Epidermal melanocyte (primary cell): ENCODE results near the gene NEK9.
"Not testable (repeated sequence)": the region's sequence is repeated elsewhere in the genome, so short reads cannot be mapped to it uniquely, and the experiment has no call there.

Experiments used
- DNase-seq: peaks from one replicate; pipeline ENCODE4 v3.0.0; 2011; ENCODE audit warnings: low spot score; ENCODE audit not compliant: insufficient read length

The NEK9 gene

GRCh38 chr14:75067765-75068164 lies 59.1 kb downstream of the NEK9 start:
- not testable (repeated sequence) for DNase-seq

GRCh38 chr14:75067212-75067611 lies 59.6 kb downstream of the NEK9 start:
- no peak for DNase-seq

- no peak for DNase-seq
These were observed 60.2 kb downstream of the NEK9 start for GRCh38 chr14:75066691-75067090.

- no peak for DNase-seq
These were observed 62.7 kb downstream of the NEK9 start for GRCh38 chr14:75064205-75064567.

- peak; percentile 61 for DNase-seq
These were observed 63.2 kb downstream of the NEK9 start, which contains the start of gene ACYP1 for GRCh38 chr14:75063491-75064204. Gene ACYP1, minus strand, starts transcription at chr14:75064024. Its CDS starts 471 bp downstream, at chr14:75063553.

- DNase-seq: no peak
These were observed 63.8 kb downstream of the NEK9 start for GRCh38 chr14:75063013-75063412.

- no peak for DNase-seq
These were observed 66.4 kb downstream of the NEK9 start for GRCh38 chr14:75060420-75060819.

GRCh38 chr14:75059642-75060041 lies 67.2 kb downstream of the NEK9 start:
- DNase-seq: no peak

GRCh38 chr14:75054421-75054820 lies 72.4 kb downstream of the NEK9 start:
- DNase-seq: no peak

- no peak for DNase-seq
These were observed 73.2 kb downstream of the NEK9 start for GRCh38 chr14:75053396-75054291.

- DNase-seq: no peak
These were observed 75.3 kb downstream of the NEK9 start for GRCh38 chr14:75051556-75051899.

- DNase-seq: peak; percentile 43
These were observed 75.8 kb downstream of the NEK9 start, which contains the start of gene MLH3 for GRCh38 chr14:75050852-75051555. Gene MLH3, minus strand, starts transcription at chr14:75051467. Its CDS starts 1,812 bp downstream, at chr14:75049655.

- no peak for DNase-seq
These were observed 77.1 kb downstream of the NEK9 start for GRCh38 chr14:75049731-75050201.

GRCh38 chr14:75049136-75049535 lies 77.7 kb downstream of the NEK9 start:
- no peak for DNase-seq

- DNase-seq: no peak
These were observed 78.7 kb downstream of the NEK9 start for GRCh38 chr14:75048101-75048500.

GRCh38 chr14:75047506-75047905 lies 79.3 kb downstream of the NEK9 start:
- no peak for DNase-seq

GRCh38 chr14:75046899-75047298 lies 79.9 kb downstream of the NEK9 start:
- no peak for DNase-seq

GRCh38 chr14:75046275-75046674 lies 80.6 kb downstream of the NEK9 start:
- DNase-seq: no peak

GRCh38 chr14:75044752-75045151 lies 82.1 kb downstream of the NEK9 start:
- DNase-seq: no peak

- DNase-seq: no peak
These were observed 82.5 kb downstream of the NEK9 start for GRCh38 chr14:75044322-75044721.

GRCh38 chr14:75042035-75042434 lies 84.8 kb downstream of the NEK9 start:
- DNase-seq: peak; percentile 57

GRCh38 chr14:75041613-75042012 lies 85.2 kb downstream of the NEK9 start:
- no peak for DNase-seq
